Transverse colon (tissue), 4 donors: ENCODE measurements around the gene FBP2.

ENCODE experiments used
- CTCF ChIP-seq, 5 experiments: fragments of 200-600 bp in 3 of 5; fragments of 450-650 bp in 2 of 5; sonication (generic) in 3 of 5; IDR thresholded peaks; 1 replicate in 2 of 5; 2 replicates in 3 of 5; pipeline ENCODE4 v1.5.1; 2016 to 2017; ENCODE audit warnings: antibody characterized with exemption in 5 of 5, inconsistent platforms in 3 of 5, mild to moderate bottlenecking in 2 of 5, moderate library complexity in 1 of 5
- EP300 ChIP-seq: sonication (generic); formaldehyde crosslinking; IDR thresholded peaks from one replicate; pipeline ENCODE4 v1.6.1; 2017; ENCODE audit warnings: antibody characterized with exemption, low read depth
- POLR2A ChIP-seq: fragments of 450-650 bp; IDR thresholded peaks from one replicate; pipeline ENCODE4 v1.6.1; 2016; ENCODE audit warnings: antibody characterized with exemption, mild to moderate bottlenecking, moderate library complexity
- POLR2AphosphoS5 ChIP-seq, 3 donors: sonication (generic); formaldehyde crosslinking; IDR thresholded peaks; one replicate each; pipeline ENCODE4 v1.6.1; 2016; ENCODE audit warnings: antibody characterized with exemption in 3 of 3

GRCh38 chr9:94639061-94639998, 45.7 kb upstream of the FBP2 start, which contains the start of gene FBP1:
- TF ChIP-seq CTCF (IDR thresholded peaks at IDR 0.05): no peak
- peak; percentile 41 for TF ChIP-seq POLR2A
- TF ChIP-seq POLR2AphosphoS5 (IDR thresholded peaks at IDR 0.05): peak in 1 of 3 donors; percentile 5
- TF ChIP-seq EP300: no peak
